Esophagus muscularis mucosa (tissue), 3 donors: ENCODE measurements around the gene FABP2.
A peak's percentile ranks its signal among the peaks of the same experiment; 100 is the strongest.

Experiments used
- CTCF ChIP-seq, 3 experiments: fragments of 200-600 bp in 2 of 3; fragments of 450-650 bp in 1 of 3; sonication (generic) in 2 of 3; IDR thresholded peaks; one replicate each; pipeline ENCODE4 v1.5.1; 2017 to 2019; ENCODE audit warnings: antibody characterized with exemption in 3 of 3, mild to moderate bottlenecking in 2 of 3, moderate library complexity in 1 of 3
- POLR2A ChIP-seq: fragments of 450-650 bp; IDR thresholded peaks from one replicate; pipeline ENCODE4 v1.6.1; 2017; ENCODE audit warnings: antibody characterized with exemption, moderate library complexity, mild to moderate bottlenecking, low read depth
- POLR2AphosphoS5 ChIP-seq, 2 donors: sonication (generic); formaldehyde crosslinking; IDR thresholded peaks; one replicate each; pipeline ENCODE4 v1.6.1; 2017; ENCODE audit warnings: antibody characterized with exemption in 2 of 2

- TF ChIP-seq POLR2AphosphoS5 (IDR thresholded peaks at IDR 0.05): peak in 1 of 2 donors; percentile 25
- TF ChIP-seq CTCF (IDR thresholded peaks at IDR 0.05): no peak
- no peak for TF ChIP-seq POLR2A
Observed at GRCh38 chr4:119337010-119337409, 15.1 kb upstream of the FABP2 start.
